AG04449 (cell line): Measurements from ENCODE around the gene SYTL3.

Source experiments
- CTCF ChIA-PET: fragments of 350-600 bp; formaldehyde crosslinking; extraction: SDS; loops from one replicate; lab custom pipeline; 2021; ENCODE audit warnings: antibody characterized with exemption; lab: Yijun Ruan, JAX
- POLR2A ChIA-PET: fragments of 400-600, 350-600 bp; formaldehyde crosslinking; extraction: SDS; loops from one replicate; lab custom pipeline; 2020; ENCODE audit warnings: antibody characterized with exemption, inconsistent platforms; lab: Yijun Ruan, JAX
- DNase-seq: peaks from one replicate; pipeline ENCODE4 v3.0.0-alpha.2; 2010; ENCODE audit warnings: low read depth, low spot score
- H3K4me3 ChIP-seq: 2 replicates; pipeline ENCODE4 v1.5.1; 2011; ENCODE audit warnings: low read depth, mild to moderate bottlenecking, control low read depth, low read length
- CTCF ChIP-seq: IDR thresholded peaks from one replicate; pipeline ENCODE4 v1.5.1; 2011; ENCODE audit warnings: mild to moderate bottlenecking, moderate library complexity, low read length, control low read depth, inconsistent platforms; ENCODE audit not compliant: insufficient read depth; ENCODE audit errors: missing control alignments

SYTL3 gene

DNA sequence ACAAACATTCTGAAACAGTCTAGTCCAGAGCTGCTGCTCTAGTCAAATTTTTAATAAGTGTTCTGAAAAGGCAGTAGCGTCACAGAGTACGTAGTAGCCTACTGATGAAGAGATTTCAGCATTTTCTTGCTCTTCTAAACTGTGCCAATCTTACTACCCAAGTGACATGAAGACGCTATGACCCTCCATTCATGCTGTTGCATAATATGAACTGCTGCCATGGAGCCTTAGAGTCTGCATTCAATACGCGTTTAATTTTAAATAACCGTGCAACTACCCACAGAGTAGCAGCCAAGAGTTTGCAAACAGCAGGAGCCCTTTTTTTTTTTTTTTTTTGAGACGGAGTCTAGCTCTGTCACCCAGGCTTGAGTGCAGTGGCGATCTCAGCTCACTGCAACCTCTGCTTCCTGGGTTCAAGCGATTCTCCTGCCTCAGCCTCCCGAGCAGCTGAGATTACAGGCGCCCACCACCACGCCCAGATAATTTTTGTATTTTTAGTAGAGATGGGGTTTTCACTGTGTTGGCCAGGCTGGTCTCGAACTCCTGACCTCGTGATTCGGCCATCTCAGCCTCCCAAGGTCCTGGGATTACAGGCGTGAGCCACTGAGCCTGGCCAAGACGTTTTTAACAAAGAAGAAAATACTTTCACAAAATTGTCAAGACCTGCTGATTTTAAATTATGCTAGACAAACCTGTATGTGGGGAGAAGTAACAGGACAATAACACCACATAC lies 125.0 kb downstream of the SYTL3 start:
- CTCF ChIA-PET = interaction anchor here (1.0 to 1.6 kb wide), 3 partner anchors 11 to 71 kb away, joined by 3 read pairs; no protein-coding TSS in a partner anchor
- no peak overlapping the region for H3K4me3 ChIP-seq
- DNase-seq = no peak
- POLR2A ChIA-PET = no interaction called here
- TF ChIP-seq CTCF = no peak

- DNase-seq = no peak
- no peak for TF ChIP-seq CTCF
- POLR2A ChIA-PET = no interaction called here
- CTCF ChIA-PET = no interaction called here
- H3K4me3 ChIP-seq = no peak overlapping the region
Measured at GRCh38 chr6:158775832-158776231, 126.0 kb downstream of the SYTL3 start.

GRCh38 chr6:158776737-158777136 lies 126.9 kb downstream of the SYTL3 start:
- ChIA-PET CTCF (interaction anchor here (1.0 kb wide), 1 partner anchor 197 kb away, joined by 3 read pairs; no protein-coding TSS in a partner anchor), POLR2A (no interaction called here)
- DNase-seq = no peak
- no peak overlapping the region for H3K4me3 ChIP-seq
- no peak for TF ChIP-seq CTCF

DNA sequence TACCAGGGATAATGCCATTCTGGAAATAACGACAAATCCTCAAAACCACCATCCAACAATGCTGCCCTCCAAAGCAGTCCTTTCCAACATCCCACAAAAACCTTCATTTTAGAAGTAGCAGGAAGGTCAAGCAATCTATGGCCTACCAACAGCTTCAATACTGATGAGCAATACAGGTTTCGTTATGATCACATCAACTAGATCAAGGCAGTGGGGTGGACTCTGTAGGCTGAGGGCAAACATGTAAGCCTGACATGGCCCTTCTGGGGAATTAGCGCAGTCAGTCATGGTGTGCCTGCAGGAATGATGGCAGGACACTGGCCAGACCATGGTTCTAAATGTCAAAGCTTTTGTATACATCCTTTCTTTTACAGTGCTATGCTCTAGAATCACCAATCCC lies 127.7 kb downstream of the SYTL3 start:
- POLR2A ChIA-PET = no interaction called here
- CTCF ChIA-PET = interaction anchor here (0.9 kb wide), 1 partner anchor 195 kb away, joined by 3 read pairs; no protein-coding TSS in a partner anchor

DNA sequence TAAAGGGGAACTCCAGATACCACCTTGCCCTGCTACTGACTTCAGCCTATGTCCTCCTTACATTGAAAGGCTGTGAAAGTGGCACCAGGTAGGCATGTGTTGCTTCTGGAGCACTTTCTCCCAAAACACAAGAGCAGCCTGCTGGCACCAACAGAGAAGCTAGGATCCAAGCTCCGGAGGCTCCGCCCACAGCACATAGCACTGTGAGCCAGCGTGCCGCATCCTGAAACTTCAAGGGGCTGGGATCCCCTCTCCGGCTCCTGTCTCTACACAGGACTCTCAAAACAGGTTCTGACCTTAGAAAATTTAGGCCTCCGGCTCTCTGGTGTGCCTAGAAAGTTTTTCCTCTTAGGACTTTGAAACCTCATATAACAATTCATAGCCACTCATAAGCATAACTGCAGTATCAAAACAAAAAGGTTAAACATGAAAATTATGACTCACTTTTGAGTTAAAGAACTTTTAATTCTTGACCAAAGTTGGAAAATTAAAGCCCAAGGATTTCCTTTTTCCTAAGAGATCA lies 128.2 kb downstream of the SYTL3 start:
- CTCF ChIA-PET = interaction anchor here (0.9 kb wide), 1 partner anchor 194 kb away, joined by 3 read pairs; no protein-coding TSS in a partner anchor
- TF ChIP-seq CTCF = no peak
- POLR2A ChIA-PET = no interaction called here
- no peak overlapping the region for H3K4me3 ChIP-seq
- DNase-seq = no peak

More for the DNA sequence above, 127.7 kb downstream of the SYTL3 start:
- TF ChIP-seq CTCF = no peak
- DNase-seq = no peak
- H3K4me3 ChIP-seq = no peak overlapping the region

DNA sequence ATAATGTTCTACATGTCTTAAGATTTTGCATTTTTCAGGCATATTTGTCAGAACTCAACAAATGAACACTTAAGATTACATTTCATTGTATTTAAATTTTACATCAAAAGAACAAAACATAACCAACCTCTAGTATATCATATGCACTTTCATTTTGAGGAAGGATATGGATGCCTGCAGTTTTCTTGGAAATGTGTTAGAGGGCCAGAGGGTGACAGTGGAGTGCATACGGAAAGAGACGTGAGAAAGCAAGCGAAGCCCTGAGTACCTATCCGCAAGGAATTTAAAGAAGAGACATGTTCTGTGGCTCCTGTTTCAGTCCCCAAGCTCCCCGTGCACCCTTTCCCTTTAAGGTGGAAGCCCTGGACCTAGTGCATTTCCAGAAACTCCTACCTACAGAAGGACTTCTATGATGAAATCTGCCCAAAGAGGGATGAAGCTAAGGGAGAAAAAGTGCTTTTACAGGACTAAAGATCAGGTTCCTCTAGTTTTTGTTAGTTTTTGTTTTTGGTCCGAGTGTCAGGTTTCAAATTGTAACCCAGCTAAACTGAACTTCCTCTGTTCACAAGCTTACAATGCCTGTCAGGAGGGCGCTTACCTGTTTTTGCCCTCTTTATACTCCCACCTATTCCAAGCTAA lies 130.5 kb downstream of the SYTL3 start:
- TF ChIP-seq CTCF = no peak
- POLR2A ChIA-PET = no interaction called here

More for the DNA sequence above, 130.5 kb downstream of the SYTL3 start:
- no peak overlapping the region for H3K4me3 ChIP-seq
- DNase-seq = no peak
- CTCF ChIA-PET = interaction anchor here (0.8 to 1.2 kb wide), 5 partner anchors 9 to 190 kb away, joined by 3 to 5 read pairs (median 4); no protein-coding TSS in a partner anchor
